T-cell (primary cell): Measurements from ENCODE around the gene APPL2. TPM values are rescaled to one million over a fixed set of nuclear protein-coding genes. Genes with fewer than 3 reads are reported as not detected.
A peak's percentile ranks its signal among the peaks of the same experiment; 100 is the strongest.

Source experiments
- ATAC-seq, 4 experiments: fragments of 200-7000 bp in 3 of 4; fragments of 150-1000 bp in 1 of 4; cut with Tn5 transposase; replicated peaks in 1 of 4; 1 replicate in 3 of 4; 2 replicates in 1 of 4; pipeline ENCODE4 v1.10.0; 2021; ENCODE audit warnings: moderate library complexity in 3 of 4, mild to moderate bottlenecking in 2 of 4, moderate number of reproducible peaks in 1 of 4
- CTCF ChIA-PET, 2 donors: fragments of 300-600 bp; sonication (Branson Sonifier 250); formaldehyde crosslinking; loops; one replicate each; lab custom pipeline; 2022; ENCODE audit warnings: antibody characterized with exemption in 2 of 2; lab: Charles Lee
- POLR2A ChIA-PET, 2 donors: fragments of 300-600 bp; sonication (Branson Sonifier 250); formaldehyde crosslinking; loops; one replicate each; lab custom pipeline; 2022; ENCODE audit warnings: antibody characterized with exemption in 2 of 2; lab: Charles Lee
- DNase-seq, 35 experiments: peaks; one replicate each; pipeline versions ENCODE4 v3.0.0 to v3.0.0-alpha.2; 2013 to 2023
- H3K27ac ChIP-seq: one replicate; pipeline ENCODE4 v1.5.1; 2013; ENCODE audit warnings: low read length
- H3K27me3 ChIP-seq, 2 experiments: replicated peaks in 1 of 2; 1 replicate in 1 of 2; 2 replicates in 1 of 2; pipeline versions ENCODE4 v1.6.1 to v1.7.0; 2013; ENCODE audit warnings: low read length in 1 of 2, mixed read lengths in 1 of 2; ENCODE audit not compliant: control insufficient read depth in 2 of 2, insufficient read depth in 2 of 2; ENCODE audit errors: extremely low read depth in 1 of 2
- H3K36me3 ChIP-seq, 2 donors: 1 replicate in 1 of 2; 2 replicates in 1 of 2; pipeline versions ENCODE4 v1.6.1 to v1.7.0; 2013; ENCODE audit warnings: low read length in 1 of 2; ENCODE audit not compliant: control insufficient read depth in 2 of 2, insufficient read depth in 1 of 2; ENCODE audit errors: extremely low read depth in 1 of 2
- H3K4me1 ChIP-seq, 2 experiments: 1 replicate in 1 of 2; 2 replicates in 1 of 2; pipeline versions ENCODE4 v1.6.1 to v1.7.0; 2013; ENCODE audit warnings: low read length in 2 of 2, mixed read lengths in 1 of 2; ENCODE audit not compliant: insufficient read depth in 2 of 2, control insufficient read depth in 1 of 2; ENCODE audit errors: extremely low read depth in 1 of 2
- H3K4me3 ChIP-seq, 2 donors: 1 replicate in 1 of 2; 2 replicates in 1 of 2; pipeline versions ENCODE4 v1.5.1 to v1.7.0; 2013; ENCODE audit warnings: mild to moderate bottlenecking in 2 of 2, low read length in 1 of 2, moderate library complexity in 1 of 2; ENCODE audit not compliant: control insufficient read depth in 1 of 2; ENCODE audit errors: extremely low read depth in 1 of 2
- H3K9me3 ChIP-seq: 2 replicates; pipeline ENCODE4 v1.7.0; 2013
- H3K27ac Mint-ChIP-seq, 2 donors: one replicate each; pipeline ENCODE4 v1.8.0; 2020 to 2021; ENCODE audit warnings: mild to moderate bottlenecking in 2 of 2, mixed read lengths in 2 of 2
- H3K27me3 Mint-ChIP-seq, 2 donors: one replicate each; pipeline ENCODE4 v1.8.0; 2021 to 2022; ENCODE audit warnings: mixed read lengths in 2 of 2
- H3K36me3 Mint-ChIP-seq: one replicate; pipeline ENCODE4 v1.8.0; 2021; ENCODE audit warnings: mixed read lengths
- H3K4me1 Mint-ChIP-seq, 3 donors: one replicate each; pipeline ENCODE4 v1.8.0; 2020 to 2022; ENCODE audit warnings: mixed read lengths in 3 of 3, mild to moderate bottlenecking in 1 of 3
- H3K4me3 Mint-ChIP-seq, 3 donors: one replicate each; pipeline ENCODE4 v1.8.0; 2020 to 2022; ENCODE audit warnings: mild to moderate bottlenecking in 3 of 3, mixed read lengths in 3 of 3, moderate library complexity in 3 of 3
- H3K9me3 Mint-ChIP-seq, 3 donors: one replicate each; pipeline ENCODE4 v1.8.0; 2020 to 2022; ENCODE audit warnings: mixed read lengths in 3 of 3
- WGBS: methylation state at CpG from one replicate; pipeline ENCODE4 v1.1.5; 2013; ENCODE audit warnings: missing lambda C conversion rate; ENCODE audit not compliant: insufficient coverage; 5-methylcytosine and 5-hydroxymethylcytosine counted together
- total RNA-seq, 35 experiments: library from RNA in 6 of 35; stranded (reverse) in 6 of 35; fragments of 120-200 nt in 1 of 35; gene quantifications; one replicate each; pipeline versions ENCODE4 v1.2.1 to v1.2.4 and lab custom pipeline; 2013 to 2026

Gene APPL2
- total RNA-seq, 5 donors from 2014 or later (not counting 1 experiment from before 2014, with no cell fraction given): 41.1 to 59.6 (median 53.1) TPM

- Mint-ChIP-seq H3K4me3 (no peak overlapping the region), H3K9me3 (peaks cover 1 to 6% (median 1%) of the 10 kb centered on the region in 3 donors), H3K36me3 (peaks cover 49% of the 10 kb centered on the region), H3K27me3 (no peaks in the 10 kb centered on the region), H3K4me1 (peaks cover 3 to 8% (median 6%) of the 10 kb centered on the region in 3 donors), H3K27ac (peak overlapping the region in 1 of 2 donors; percentile 48)
- ChIA-PET CTCF (no interaction called here), POLR2A (no interaction called here)
- no peak overlapping the region for H3K4me3 ChIP-seq
- no peaks in the 10 kb centered on the region for H3K4me1 ChIP-seq
- DNase-seq (no peak), ATAC-seq (no peak)
- no peaks in the 10 kb centered on the region for H3K27me3 ChIP-seq
- no peaks in the 10 kb centered on the region for H3K9me3 ChIP-seq
- H3K36me3 ChIP-seq: peaks cover 0 to 23% of the 10 kb centered on the region in 2 donors
- WGBS: 86% methylated on average over 1 of the region's 2 CpGs
- no peak overlapping the region for H3K27ac ChIP-seq
Measured at GRCh38 chr12:105175397-105175990, 60.5 kb downstream of the APPL2 start.

GRCh38 chr12:105171691-105172436 lies 64.1 kb downstream of the APPL2 start:
- no peaks in the 10 kb centered on the region for H3K9me3 ChIP-seq
- Mint-ChIP-seq H3K36me3 (peaks cover 47% of the 10 kb centered on the region), H3K27ac (peak overlapping the region; percentile 68 to 69), H3K27me3 (no peaks in the 10 kb centered on the region), H3K4me3 (no peak overlapping the region), H3K4me1 (peaks cover 3 to 7% (median 6%) of the 10 kb centered on the region in 3 donors), H3K9me3 (no peaks in the 10 kb centered on the region)
- H3K36me3 ChIP-seq: peaks cover 0 to 31% of the 10 kb centered on the region in 2 donors
- DNase-seq (no peak), ATAC-seq (no peak)
- H3K27ac ChIP-seq: no peak overlapping the region
- CTCF ChIA-PET: interaction anchor here in 1 of 2 donors (0.6 kb wide), 1 partner anchor 210 kb away, joined by 3 read pairs; no protein-coding TSS in a partner anchor
- POLR2A ChIA-PET: interaction anchor here in 1 of 2 donors (0.6 kb wide), 2 partner anchors 56 to 1824 kb away, joined by 3 read pairs; no protein-coding TSS in a partner anchor
- no peaks in the 10 kb centered on the region for H3K27me3 ChIP-seq
- 60% methylated on average over 1 of the region's 6 CpGs for WGBS
- no peaks in the 10 kb centered on the region for H3K4me1 ChIP-seq
- no peak overlapping the region for H3K4me3 ChIP-seq

GRCh38 chr12:105170139-105170538 lies 65.8 kb downstream of the APPL2 start:
- no peak overlapping the region for H3K4me3 Mint-ChIP-seq
- ChIA-PET CTCF (interaction anchor here in 1 of 2 donors (0.6 kb wide), 1 partner anchor 85 kb away, joined by 3 read pairs; no protein-coding TSS in a partner anchor), POLR2A (no interaction called here)
- Histone ChIP-seq H3K4me1 (no peaks in the 10 kb centered on the region), H3K9me3 (no peaks in the 10 kb centered on the region), H3K27me3 (no peaks in the 10 kb centered on the region), H3K27ac (no peak overlapping the region), H3K36me3 (peaks cover 3 to 31% of the 10 kb centered on the region in 2 donors), H3K4me3 (no peak overlapping the region)
- H3K27ac Mint-ChIP-seq: peak overlapping the region in 1 of 2 donors; percentile 13
- no CpG with 5 or more reads among the region's 3 CpGs for WGBS
- H3K9me3 Mint-ChIP-seq: no peaks in the 10 kb centered on the region
- peaks cover 38% of the 10 kb centered on the region for H3K36me3 Mint-ChIP-seq
- H3K27me3 Mint-ChIP-seq: no peaks in the 10 kb centered on the region
- peaks cover 0 to 6% (median 4%) of the 10 kb centered on the region in 3 donors for H3K4me1 Mint-ChIP-seq
- DNase-seq: no peak
- ATAC-seq: no peak

- POLR2A ChIA-PET: interaction anchor here in 1 of 2 donors (0.7 kb wide), 1 partner anchor 163 kb away, joined by 3 read pairs; no protein-coding TSS in a partner anchor
- no peaks in the 10 kb centered on the region for H3K9me3 Mint-ChIP-seq
- H3K36me3 Mint-ChIP-seq: peaks cover 42% of the 10 kb centered on the region
- Histone ChIP-seq H3K27ac (no peak overlapping the region), H3K4me3 (no peak overlapping the region), H3K9me3 (no peaks in the 10 kb centered on the region), H3K36me3 (peaks cover 3 to 42% of the 10 kb centered on the region in 2 donors), H3K4me1 (no peaks in the 10 kb centered on the region), H3K27me3 (no peaks in the 10 kb centered on the region)
- DNase-seq (no peak), ATAC-seq (no peak)
- H3K27ac Mint-ChIP-seq: no peak overlapping the region
- CTCF ChIA-PET: no interaction called here
- peaks cover 0 to 4% (median 0%) of the 10 kb centered on the region in 3 donors for H3K4me1 Mint-ChIP-seq
- no peak overlapping the region for H3K4me3 Mint-ChIP-seq
- no peaks in the 10 kb centered on the region for H3K27me3 Mint-ChIP-seq
Measured at GRCh38 chr12:105168006-105168405, 68.0 kb downstream of the APPL2 start.

- POLR2A ChIA-PET: no interaction called here
- no peak overlapping the region for H3K4me3 Mint-ChIP-seq
- Histone ChIP-seq H3K9me3 (no peaks in the 10 kb centered on the region), H3K27me3 (no peaks in the 10 kb centered on the region), H3K36me3 (peaks cover 3 to 42% of the 10 kb centered on the region in 2 donors), H3K27ac (no peak overlapping the region), H3K4me1 (no peaks in the 10 kb centered on the region), H3K4me3 (no peak overlapping the region)
- H3K4me1 Mint-ChIP-seq: peaks cover 0 to 2% (median 0%) of the 10 kb centered on the region in 3 donors
- CTCF ChIA-PET: no interaction called here
- ATAC-seq (no peak), DNase-seq (no peak)
- H3K27ac Mint-ChIP-seq: no peak overlapping the region
- no peaks in the 10 kb centered on the region for H3K27me3 Mint-ChIP-seq
- H3K36me3 Mint-ChIP-seq: peaks cover 43% of the 10 kb centered on the region
- H3K9me3 Mint-ChIP-seq: no peaks in the 10 kb centered on the region
Measured at GRCh38 chr12:105167346-105167745, 68.6 kb downstream of the APPL2 start.

GRCh38 chr12:105166736-105167135 lies 69.2 kb downstream of the APPL2 start:
- ChIA-PET CTCF (no interaction called here), POLR2A (no interaction called here)
- H3K27me3 Mint-ChIP-seq: no peaks in the 10 kb centered on the region
- Histone ChIP-seq H3K27ac (no peak overlapping the region), H3K27me3 (no peaks in the 10 kb centered on the region), H3K4me1 (no peaks in the 10 kb centered on the region), H3K36me3 (peaks cover 3 to 46% of the 10 kb centered on the region in 2 donors), H3K4me3 (no peak overlapping the region), H3K9me3 (no peaks in the 10 kb centered on the region)
- no peak overlapping the region for H3K27ac Mint-ChIP-seq
- DNase-seq: no peak
- no peak for ATAC-seq
- H3K9me3 Mint-ChIP-seq: no peaks in the 10 kb centered on the region
- 100% methylated on average over 1 of the region's 1 CpG for WGBS
- H3K36me3 Mint-ChIP-seq: peaks cover 47% of the 10 kb centered on the region
- no peak overlapping the region for H3K4me3 Mint-ChIP-seq
- no peaks in the 10 kb centered on the region for H3K4me1 Mint-ChIP-seq
